H9 (cell line): ENCODE measurements around the gene SERPINB2. TPM values are rescaled to one million over a fixed set of nuclear protein-coding genes. Genes with fewer than 3 reads are reported as not detected.

Experiments
- DNase-seq: peaks from one replicate; pipeline ENCODE4 v3.0.0-alpha.2; 2017
- H2AFZ ChIP-seq: one replicate; pipeline ENCODE4 v1.6.1; 2013; ENCODE audit warnings: mild to moderate bottlenecking, low read length, control low read depth, moderate library complexity
- H2AK5ac ChIP-seq: 2 replicates; pipeline ENCODE4 v1.6.1; 2013; ENCODE audit warnings: low read length, control low read depth, mixed read lengths; ENCODE audit not compliant: insufficient read length
- H2BK120ac ChIP-seq: one replicate; pipeline ENCODE4 v1.6.1; 2013; ENCODE audit warnings: low read depth, mild to moderate bottlenecking, low read length, control low read depth, inconsistent platforms; ENCODE audit not compliant: poor library complexity, severe bottlenecking
- H2BK12ac ChIP-seq: 2 replicates; pipeline ENCODE4 v1.6.1; 2013; ENCODE audit warnings: low read length, control low read depth, mixed read lengths, low read depth; ENCODE audit not compliant: insufficient read length
- H2BK15ac ChIP-seq: 2 replicates; pipeline ENCODE4 v1.6.1; 2013; ENCODE audit warnings: low read depth, low read length, control low read depth
- H2BK20ac ChIP-seq: one replicate; pipeline ENCODE4 v1.6.1; 2013; ENCODE audit warnings: low read depth, mild to moderate bottlenecking, low read length, control low read depth, inconsistent platforms; ENCODE audit not compliant: poor library complexity, severe bottlenecking
- H2BK5ac ChIP-seq: 2 replicates; pipeline ENCODE4 v1.6.1; 2013; ENCODE audit warnings: low read length, control low read depth, mixed read lengths; ENCODE audit not compliant: insufficient read length
- H3K14ac ChIP-seq: 2 replicates; pipeline ENCODE4 v1.6.1; 2013; ENCODE audit warnings: low read length, control low read depth; ENCODE audit not compliant: insufficient read depth
- H3K18ac ChIP-seq: 2 replicates; pipeline ENCODE4 v1.6.1; 2013; ENCODE audit warnings: low read depth, mild to moderate bottlenecking, mixed read lengths, low read length, control low read depth; ENCODE audit not compliant: insufficient read length
- H3K23ac ChIP-seq: 2 replicates; pipeline ENCODE4 v1.6.1; 2013; ENCODE audit warnings: low read length, control low read depth, mixed read lengths, low read depth; ENCODE audit not compliant: insufficient read length
- H3K23me2 ChIP-seq: 2 replicates; pipeline ENCODE4 v1.6.1; 2013; ENCODE audit warnings: low read depth, mild to moderate bottlenecking, mixed read lengths, low read length, control low read depth; ENCODE audit not compliant: insufficient read length, poor library complexity, severe bottlenecking
- H3K27ac ChIP-seq: 2 replicates; pipeline ENCODE4 v1.5.1; 2013; ENCODE audit warnings: low read length, control low read depth, mixed read lengths, low read depth; ENCODE audit not compliant: insufficient read length
- H3K27me3 ChIP-seq: 2 replicates; pipeline ENCODE4 v1.6.1; 2013; ENCODE audit warnings: low read length, control low read depth, inconsistent platforms; ENCODE audit not compliant: insufficient read depth
- H3K4ac ChIP-seq: 2 replicates; pipeline ENCODE4 v1.6.1; 2013; ENCODE audit warnings: low read depth, mild to moderate bottlenecking, control low read depth, inconsistent platforms, low read length, moderate library complexity
- H3K4me1 ChIP-seq: 2 replicates; pipeline ENCODE4 v1.6.1; 2013; ENCODE audit warnings: low read length, control low read depth, inconsistent platforms; ENCODE audit not compliant: insufficient read depth
- H3K4me2 ChIP-seq: 2 replicates; pipeline ENCODE4 v1.6.1; 2013; ENCODE audit warnings: low read length, control low read depth, mixed read lengths; ENCODE audit not compliant: insufficient read length, insufficient read depth
- H3K56ac ChIP-seq: 2 replicates; pipeline ENCODE4 v1.6.1; 2013; ENCODE audit warnings: low read depth, mild to moderate bottlenecking, mixed read lengths, low read length, control low read depth; ENCODE audit not compliant: insufficient read length
- H3K79me1 ChIP-seq: 2 replicates; pipeline ENCODE4 v1.6.1; 2013; ENCODE audit warnings: low read depth, mild to moderate bottlenecking, moderate library complexity, low read length, control low read depth, inconsistent platforms; ENCODE audit not compliant: insufficient read depth, poor library complexity, severe bottlenecking
- H3K79me2 ChIP-seq: 2 replicates; pipeline ENCODE4 v1.6.1; 2013; ENCODE audit warnings: low read length, control low read depth, inconsistent platforms; ENCODE audit not compliant: insufficient read depth
- H3K9ac ChIP-seq: 2 replicates; pipeline ENCODE4 v1.6.1; 2013; ENCODE audit warnings: low read length, control low read depth, mixed read lengths; ENCODE audit not compliant: insufficient read length; ENCODE audit errors: extremely low read depth
- H3K9me3 ChIP-seq: one replicate; pipeline ENCODE4 v1.6.1; 2013; ENCODE audit warnings: low read depth, low read length, inconsistent platforms; ENCODE audit not compliant: control insufficient read depth
- H3T11ph ChIP-seq: one replicate; pipeline ENCODE4 v1.6.1; 2013; ENCODE audit warnings: mild to moderate bottlenecking, low read length, control low read depth, inconsistent platforms
- H4K20me1 ChIP-seq: one replicate; pipeline ENCODE4 v1.6.1; 2013; ENCODE audit not compliant: control insufficient read depth, insufficient read length, insufficient read depth
- H4K5ac ChIP-seq: 2 replicates; pipeline ENCODE4 v1.6.1; 2013; ENCODE audit warnings: low read depth, mild to moderate bottlenecking, mixed read lengths, low read length, control low read depth; ENCODE audit not compliant: insufficient read length
- H4K8ac ChIP-seq: replicated peaks from 2 replicates; pipeline ENCODE4 v1.6.1; 2013; ENCODE audit warnings: low read length, control low read depth, mixed read lengths, low read depth; ENCODE audit not compliant: insufficient read length
- H4K91ac ChIP-seq: 2 replicates; pipeline ENCODE4 v1.6.1; 2013; ENCODE audit warnings: low read depth, mild to moderate bottlenecking, moderate library complexity, mixed read lengths, low read length, control low read depth; ENCODE audit not compliant: insufficient read length
- H3K27ac Mint-ChIP-seq, 3 experiments: 2 replicates in 2 of 3; 3 replicates in 1 of 3; pipeline ENCODE4 v1.8.0; 2020 to 2021; ENCODE audit warnings: mixed read lengths in 3 of 3, mild to moderate bottlenecking in 1 of 3, moderate library complexity in 1 of 3
- H3K27me3 Mint-ChIP-seq: 2 replicates; pipeline ENCODE4 v1.8.0; 2021; ENCODE audit warnings: low read depth, mild to moderate bottlenecking, moderate library complexity, mixed read lengths
- H3K36me3 Mint-ChIP-seq, 3 experiments: 2 replicates in 2 of 3; 3 replicates in 1 of 3; pipeline ENCODE4 v1.8.0; 2020 to 2021; ENCODE audit warnings: low read depth in 3 of 3, mixed read lengths in 3 of 3; ENCODE audit not compliant: insufficient read depth in 1 of 3
- H3K4me1 Mint-ChIP-seq, 2 experiments: 2 replicates each; pipeline ENCODE4 v1.8.0; 2020; ENCODE audit warnings: mixed read lengths in 2 of 2
- H3K4me3 Mint-ChIP-seq, 2 experiments: 2 replicates in 1 of 2; 3 replicates in 1 of 2; pipeline ENCODE4 v1.8.0; 2020 to 2021; ENCODE audit warnings: mild to moderate bottlenecking in 2 of 2, mixed read lengths in 2 of 2, moderate library complexity in 1 of 2
- H3K9me3 Mint-ChIP-seq, 2 experiments: 2 replicates in 1 of 2; 3 replicates in 1 of 2; pipeline ENCODE4 v1.8.0; 2020; ENCODE audit warnings: mild to moderate bottlenecking in 2 of 2, mixed read lengths in 2 of 2, moderate library complexity in 1 of 2
- CTCF ChIP-seq: fragments of 200-600 bp; sonication (generic); conservative IDR thresholded peaks from 3 replicates; pipeline ENCODE4 v1.8.0; 2021; ENCODE audit warnings: antibody characterized with exemption, mild to moderate bottlenecking
- WGBS: extraction: QIAGEN DNeasy Blood & Tissue Kit; methylation state at CpG from one replicate; pipeline ENCODE4 v1.1.7; 2013; ENCODE audit warnings: missing lambda C conversion rate, low lambda C conversion rate, mixed read lengths; ENCODE audit not compliant: insufficient read length; ENCODE audit errors: extremely low coverage; 5-methylcytosine and 5-hydroxymethylcytosine counted together
- total RNA-seq: library from RNA; stranded (reverse); gene quantifications from 2 replicates; pipeline ENCODE4 v1.2.1, GENCODE V29; 2021

Gene SERPINB2
- total RNA-seq, 1 experiment from 2014 or later, result not detected

DNA sequence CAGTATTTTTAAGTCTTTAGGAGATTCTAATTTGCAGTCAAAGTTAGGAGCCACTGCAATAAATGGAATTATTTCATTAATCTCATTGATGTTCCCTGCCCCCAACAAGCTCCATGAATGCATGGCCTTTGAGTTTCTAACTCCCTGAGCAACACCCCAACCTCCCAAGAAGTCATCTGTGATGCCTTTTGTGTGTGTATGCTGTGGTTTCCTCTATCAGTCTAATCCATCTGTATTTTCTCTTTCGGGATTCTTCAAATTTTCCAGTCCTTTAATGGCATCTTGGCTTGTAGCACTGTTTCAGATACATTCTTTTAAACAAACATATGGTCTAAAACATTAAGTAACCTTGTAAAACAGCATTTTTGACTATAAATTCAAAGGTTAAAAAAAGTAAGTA, 37.0 kb downstream of the SERPINB2 start:
- H2BK15ac ChIP-seq, result no peak overlapping the region
- H3K18ac ChIP-seq, result no peak overlapping the region
- H3K27ac ChIP-seq, result no peak overlapping the region
- no peak overlapping the region for H2BK20ac ChIP-seq
- no peaks in the 10 kb centered on the region for H3K36me3 Mint-ChIP-seq
- no peak overlapping the region for H3T11ph ChIP-seq
- H4K91ac ChIP-seq, result no peak overlapping the region
- H3K23ac ChIP-seq, result no peak overlapping the region
- no peaks in the 10 kb centered on the region for H3K4me1 ChIP-seq
- H2AFZ ChIP-seq, result no peak overlapping the region
- no peak overlapping the region for H2AK5ac ChIP-seq
- H3K4me1 Mint-ChIP-seq, result no peaks in the 10 kb centered on the region
- DNase-seq, result no peak
- H3K27me3 Mint-ChIP-seq, result no peaks in the 10 kb centered on the region
- 0 out of 2 replicates have a peak, but pooled peaks cover 2% of the 10 kb centered on the region for H3K79me2 ChIP-seq
- no peaks in the 10 kb centered on the region for H3K79me1 ChIP-seq
- H3K27ac Mint-ChIP-seq, result no peak overlapping the region
- no peaks in the 10 kb centered on the region for H3K9me3 ChIP-seq
- H3K4me2 ChIP-seq, result no peak overlapping the region
- no peak overlapping the region for H3K4me3 Mint-ChIP-seq
- no peak overlapping the region for H2BK120ac ChIP-seq
- H4K8ac ChIP-seq, result no peak overlapping the region
- no peaks in the 10 kb centered on the region for H3K23me2 ChIP-seq
- no peak overlapping the region for H4K5ac ChIP-seq
- H3K56ac ChIP-seq, result no peak overlapping the region
- no peak overlapping the region for H3K4ac ChIP-seq
- no peak for TF ChIP-seq CTCF
- no CpG with 5 or more reads among the region's 1 CpG for WGBS
- no peak overlapping the region for H3K9ac ChIP-seq
- H4K20me1 ChIP-seq, result no peaks in the 10 kb centered on the region
- no peak overlapping the region for H2BK12ac ChIP-seq
- H3K9me3 Mint-ChIP-seq, result no peaks in the 10 kb centered on the region
- no peaks in the 10 kb centered on the region for H3K27me3 ChIP-seq
- H3K14ac ChIP-seq, result no peak overlapping the region
- H2BK5ac ChIP-seq, result no peak overlapping the region
